ENCODE data around the gene TNIK. TPM values are rescaled to one million over a fixed set of nuclear protein-coding genes. Genes with fewer than 3 reads are reported as not detected.

Gene TNIK
- total and polyA plus RNA-seq, 8 donors, result 2.1 to 40.2 (median 10.1) TPM

DNA sequence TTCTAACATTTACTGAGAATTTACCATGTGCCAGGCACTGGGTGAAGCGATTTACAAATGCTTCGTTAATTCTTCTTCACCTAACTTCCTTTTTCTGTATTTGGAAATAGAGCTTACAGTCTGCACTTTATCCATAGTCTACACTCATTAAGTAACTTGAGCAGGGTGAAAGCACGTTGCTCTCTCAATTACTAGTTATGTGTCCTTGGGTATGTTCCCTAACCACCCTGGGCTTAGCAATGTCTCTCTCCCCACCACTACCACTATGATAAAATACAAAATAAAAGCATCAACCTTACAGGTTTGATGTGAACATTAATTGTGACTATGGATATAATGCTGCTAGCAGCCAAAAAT lies 260.8 kb downstream of the TNIK start:
- Histone ChIP-seq H3K9me3 (no peaks in the 10 kb centered on the region), H3K36me3 (no peaks in the 10 kb centered on the region), H3K4me1 (peaks cover 0 to 11% (median 5%) of the 10 kb centered on the region in 4 donors), H3K27me3 (no peaks in the 10 kb centered on the region), H3K4me3 (no peak overlapping the region), H3K27ac (no peak overlapping the region)
- WGBS, 5 donors, result 86 to 91% (median 88%) methylated on average over 3 of the region's 3 CpGs
- TF ChIP-seq EP300 (IDR thresholded peaks at IDR 0.05) (no peak), POLR2AphosphoS5 (IDR thresholded peaks at IDR 0.05) (no peak), POLR2A (IDR thresholded peaks at IDR 0.05) (no peak)
- TF ChIP-seq, protein P1, sequence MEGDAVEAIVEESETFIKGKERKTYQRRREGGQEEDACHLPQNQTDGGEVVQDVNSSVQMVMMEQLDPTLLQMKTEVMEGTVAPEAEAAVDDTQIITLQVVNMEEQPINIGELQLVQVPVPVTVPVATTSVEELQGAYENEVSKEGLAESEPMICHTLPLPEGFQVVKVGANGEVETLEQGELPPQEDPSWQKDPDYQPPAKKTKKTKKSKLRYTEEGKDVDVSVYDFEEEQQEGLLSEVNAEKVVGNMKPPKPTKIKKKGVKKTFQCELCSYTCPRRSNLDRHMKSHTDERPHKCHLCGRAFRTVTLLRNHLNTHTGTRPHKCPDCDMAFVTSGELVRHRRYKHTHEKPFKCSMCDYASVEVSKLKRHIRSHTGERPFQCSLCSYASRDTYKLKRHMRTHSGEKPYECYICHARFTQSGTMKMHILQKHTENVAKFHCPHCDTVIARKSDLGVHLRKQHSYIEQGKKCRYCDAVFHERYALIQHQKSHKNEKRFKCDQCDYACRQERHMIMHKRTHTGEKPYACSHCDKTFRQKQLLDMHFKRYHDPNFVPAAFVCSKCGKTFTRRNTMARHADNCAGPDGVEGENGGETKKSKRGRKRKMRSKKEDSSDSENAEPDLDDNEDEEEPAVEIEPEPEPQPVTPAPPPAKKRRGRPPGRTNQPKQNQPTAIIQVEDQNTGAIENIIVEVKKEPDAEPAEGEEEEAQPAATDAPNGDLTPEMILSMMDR (IDR thresholded peaks at IDR 0.05), result no peak
- intact Hi-C loops (cut with DNase I; ENCODE audit: low total_unique reads), result no loop called here
- DNase-seq, result no peak

DNA sequence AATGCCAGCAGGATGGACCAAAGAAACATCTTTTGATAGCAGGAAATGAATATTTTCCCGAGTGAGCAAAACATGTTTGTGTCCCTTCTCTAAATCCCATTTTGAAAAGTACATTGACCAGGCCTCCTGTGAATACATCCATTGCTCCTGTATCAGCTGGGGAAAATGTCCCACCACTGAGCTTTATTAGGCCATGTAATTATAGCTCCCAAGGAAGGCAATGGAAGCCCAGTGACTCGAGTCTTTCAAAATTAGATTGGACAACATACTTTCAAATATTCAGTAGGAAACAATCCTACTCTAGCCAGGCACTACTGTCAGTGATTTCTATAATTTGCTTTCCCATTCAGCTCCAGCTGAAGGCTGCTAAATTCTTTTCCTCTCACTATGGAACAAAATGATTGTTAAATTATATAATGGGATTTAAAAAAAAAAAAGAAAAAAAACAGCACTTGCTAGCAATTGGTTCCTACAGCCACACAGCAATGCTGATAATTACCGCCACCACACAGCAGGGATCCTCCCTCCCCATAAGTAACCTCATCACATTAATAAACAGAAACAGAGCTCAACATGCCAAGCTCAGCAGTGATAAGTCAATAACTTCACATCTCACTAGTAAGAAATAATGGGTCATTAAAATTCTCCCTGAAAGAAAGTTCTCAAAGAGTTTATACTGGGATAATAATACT lies 261.3 kb downstream of the TNIK start:
- peaks cover 0 to 11% (median 5%) of the 10 kb centered on the region in 4 donors for H3K4me1 ChIP-seq
- no peak for TF ChIP-seq EP300 (IDR thresholded peaks at IDR 0.05)
- TF ChIP-seq POLR2AphosphoS5 (IDR thresholded peaks at IDR 0.05), result no peak
- no peak for TF ChIP-seq POLR2A (IDR thresholded peaks at IDR 0.05)
- TF ChIP-seq, protein P1 (IDR thresholded peaks at IDR 0.05), result no peak
- intact Hi-C loops (cut with DNase I; ENCODE audit: low total_unique reads), result no loop called here
- no peaks in the 10 kb centered on the region for H3K27me3 ChIP-seq
- no peak for DNase-seq
- H3K9me3 ChIP-seq, result no peaks in the 10 kb centered on the region
- H3K36me3 ChIP-seq, result no peaks in the 10 kb centered on the region
- H3K27ac ChIP-seq, result peak overlapping the region in 1 of 5 donors; percentile 52
- 83 to 90% (median 89%) methylated on average over 3 of the region's 3 CpGs for WGBS, 5 donors
- no peak overlapping the region for H3K4me3 ChIP-seq

DNA sequence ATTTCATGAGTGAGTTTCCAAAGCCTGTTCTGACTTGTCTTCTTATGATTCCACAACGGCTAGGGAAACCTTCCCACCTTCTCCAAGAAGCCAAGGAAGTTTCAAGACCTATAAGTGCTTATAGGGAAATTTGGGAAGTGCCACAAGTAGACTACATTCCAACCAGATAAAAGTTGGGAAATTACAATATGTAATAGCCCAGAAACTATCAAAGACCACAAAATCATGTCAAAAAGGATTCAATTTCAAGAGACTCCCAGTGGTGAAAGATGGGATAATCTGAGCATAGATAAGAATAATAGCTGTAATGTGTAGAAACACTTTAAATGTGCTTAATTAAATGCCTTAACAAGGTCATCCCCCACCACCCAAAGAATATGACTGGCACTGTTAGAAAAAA lies 264.5 kb downstream of the TNIK start:
- Histone ChIP-seq H3K36me3 (no peaks in the 10 kb centered on the region), H3K27me3 (no peaks in the 10 kb centered on the region), H3K4me3 (no peak overlapping the region), H3K4me1 (peaks cover 0 to 11% (median 5%) of the 10 kb centered on the region in 4 donors), H3K9me3 (no peaks in the 10 kb centered on the region), H3K27ac (no peak overlapping the region)
- no peak for TF ChIP-seq POLR2A (IDR thresholded peaks at IDR 0.05)
- TF ChIP-seq, protein P1 (IDR thresholded peaks at IDR 0.05), result peak in 1 of 7 experiments; percentile 11
- 73 to 99% (median 97%) methylated on average over 1 of the region's 1 CpG for WGBS, 5 donors
- intact Hi-C loops (cut with DNase I; ENCODE audit: low total_unique reads), result no loop called here
- DNase-seq, result no peak

DNA sequence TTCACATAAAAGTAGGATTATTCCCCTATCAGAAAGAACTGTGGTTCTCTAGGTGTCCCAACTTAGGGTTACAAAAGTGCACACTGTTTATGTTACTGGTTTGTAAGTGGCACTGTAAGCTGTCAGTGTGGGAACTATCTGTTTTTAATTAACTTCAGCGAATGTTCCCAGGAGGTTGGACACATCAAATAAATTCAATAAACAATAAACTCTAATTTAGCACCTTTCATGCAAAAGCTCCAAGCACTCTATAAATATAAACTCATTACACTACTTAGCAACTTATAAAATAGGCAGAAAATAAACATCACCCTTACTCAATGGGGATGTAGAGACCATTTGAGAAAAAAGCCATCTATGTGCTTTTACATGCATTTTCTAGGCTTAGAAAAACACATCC lies 265.2 kb downstream of the TNIK start:
- no peak for TF ChIP-seq POLR2A (IDR thresholded peaks at IDR 0.05)
- TF ChIP-seq EP300 (IDR thresholded peaks at IDR 0.05), result no peak
- TF ChIP-seq POLR2AphosphoS5 (IDR thresholded peaks at IDR 0.05), result no peak
- TF ChIP-seq, protein P1 (IDR thresholded peaks at IDR 0.05), result no peak
- Histone ChIP-seq H3K4me3 (no peak overlapping the region), H3K36me3 (no peaks in the 10 kb centered on the region), H3K9me3 (no peaks in the 10 kb centered on the region), H3K4me1 (peaks cover 0 to 11% (median 5%) of the 10 kb centered on the region in 4 donors), H3K27me3 (no peaks in the 10 kb centered on the region), H3K27ac (no peak overlapping the region)
- intact Hi-C loops (cut with DNase I; ENCODE audit: low total_unique reads), result no loop called here
- DNase-seq, result no peak
- 75 to 96% (median 94%) methylated on average over 1 of the region's 1 CpG for WGBS, 5 donors

Measured in stomach (tissue), 9 donors.